Naive thymus-derived CD4-positive, alpha-beta T cell (primary cell): Measurements from ENCODE around the gene KDM3B. TPM values are rescaled to one million over a fixed set of nuclear protein-coding genes. Genes with fewer than 3 reads are reported as not detected.
A peak's percentile ranks its signal among the peaks of the same experiment; 100 is the strongest.

Source experiments
- ATAC-seq: fragments of 150-1000 bp; cut with Tn5 transposase; 2 replicates; pipeline ENCODE4 v1.10.0; 2021; ENCODE audit warnings: mild to moderate bottlenecking, moderate library complexity
- CTCF ChIA-PET: fragments of 350-600 bp; sonication (Branson Sonifier 250); formaldehyde crosslinking; loops from one replicate; lab custom pipeline; 2021; ENCODE audit warnings: antibody characterized with exemption; lab: Charles Lee
- POLR2A ChIA-PET: fragments of 350-600 bp; sonication (Branson Sonifier 250); formaldehyde crosslinking; loops from one replicate; lab custom pipeline; 2021; ENCODE audit warnings: antibody characterized with exemption, inconsistent platforms; lab: Charles Lee
- DNase-seq, 9 donors: peaks; one replicate each; pipeline versions ENCODE4 v3.0.0 to v3.0.0-alpha.2; 2020 to 2022; ENCODE audit warnings: mixed read lengths in 1 of 9
- H3K27ac ChIP-seq: one replicate; pipeline ENCODE4 v1.7.0; 2013; ENCODE audit warnings: mild to moderate bottlenecking, low read depth, low read length, moderate library complexity
- H3K27me3 ChIP-seq, 2 donors: one replicate each; pipeline ENCODE4 v1.7.0; 2013; ENCODE audit warnings: low read length in 2 of 2, mild to moderate bottlenecking in 2 of 2, moderate library complexity in 2 of 2; ENCODE audit not compliant: control insufficient read depth in 2 of 2, insufficient read depth in 2 of 2
- H3K36me3 ChIP-seq, 3 experiments: 1 replicate in 2 of 3; 2 replicates in 1 of 3; pipeline ENCODE4 v1.7.0; 2013; ENCODE audit warnings: low read length in 3 of 3, mild to moderate bottlenecking in 3 of 3, moderate library complexity in 1 of 3; ENCODE audit not compliant: insufficient read depth in 3 of 3, control insufficient read depth in 2 of 3
- H3K4me1 ChIP-seq, 2 donors: one replicate each; pipeline ENCODE4 v1.7.0; 2013; ENCODE audit warnings: low read length in 2 of 2, mild to moderate bottlenecking in 2 of 2, moderate library complexity in 1 of 2; ENCODE audit not compliant: control insufficient read depth in 2 of 2, insufficient read depth in 2 of 2
- H3K4me3 ChIP-seq: 2 replicates; pipeline ENCODE4 v1.7.0; 2013; ENCODE audit warnings: mild to moderate bottlenecking, low read length
- H3K9me3 ChIP-seq, 3 experiments: 1 replicate in 2 of 3; 2 replicates in 1 of 3; pipeline ENCODE4 v1.7.0; 2013; ENCODE audit warnings: low read length in 3 of 3; ENCODE audit not compliant: control insufficient read depth in 2 of 3
- H3K27ac Mint-ChIP-seq, 9 donors: one replicate each; pipeline ENCODE4 v1.8.0; 2020 to 2022; ENCODE audit warnings: mixed read lengths in 9 of 9, mild to moderate bottlenecking in 8 of 9, moderate library complexity in 5 of 9, inconsistent platforms in 2 of 9
- H3K27me3 Mint-ChIP-seq, 5 donors: one replicate each; pipeline ENCODE4 v1.8.0; 2021 to 2022; ENCODE audit warnings: mixed read lengths in 5 of 5, mild to moderate bottlenecking in 1 of 5
- H3K36me3 Mint-ChIP-seq, 5 donors: one replicate each; pipeline ENCODE4 v1.8.0; 2020 to 2022; ENCODE audit warnings: mixed read lengths in 5 of 5, mild to moderate bottlenecking in 3 of 5, inconsistent platforms in 1 of 5
- H3K4me1 Mint-ChIP-seq, 7 donors: one replicate each; pipeline ENCODE4 v1.8.0; 2020 to 2022; ENCODE audit warnings: mixed read lengths in 7 of 7, mild to moderate bottlenecking in 3 of 7, inconsistent platforms in 1 of 7
- H3K4me3 Mint-ChIP-seq, 10 donors: one replicate each; pipeline ENCODE4 v1.8.0; 2020 to 2022; ENCODE audit warnings: mild to moderate bottlenecking in 10 of 10, mixed read lengths in 10 of 10, moderate library complexity in 6 of 10, inconsistent platforms in 2 of 10
- H3K9me3 Mint-ChIP-seq, 11 donors: one replicate each; pipeline ENCODE4 v1.8.0; 2020 to 2022; ENCODE audit warnings: mixed read lengths in 11 of 11, mild to moderate bottlenecking in 4 of 11, inconsistent platforms in 1 of 11, moderate library complexity in 1 of 11
- intact Hi-C, 2 donors: fragments of 100-400 bp; cut with micrococcal nuclease; formaldehyde crosslinking; loops; one replicate each; pipeline ENCODE4 v1.15.1; 2023
- polyA plus RNA-seq, 2 donors: library from polyadenylated mRNA; unstranded; fragments of 300-500 nt; fragmentation: Illumina TruSeq; gene quantifications; one replicate each; pipeline ENCODE4 v1.2.3, GENCODE V29; 2021
- total RNA-seq, 6 experiments: library from RNA in 5 of 6; stranded (reverse) in 5 of 6; gene quantifications; 1 replicate in 5 of 6; 2 replicates in 1 of 6; pipeline ENCODE4 v1.2.3 and lab custom pipeline; 2021 to 2026

KDM3B gene
- total and polyA plus RNA-seq, 7 experiments from 2014 or later = 12.8 to 90.2 (median 80.5) TPM

DNA sequence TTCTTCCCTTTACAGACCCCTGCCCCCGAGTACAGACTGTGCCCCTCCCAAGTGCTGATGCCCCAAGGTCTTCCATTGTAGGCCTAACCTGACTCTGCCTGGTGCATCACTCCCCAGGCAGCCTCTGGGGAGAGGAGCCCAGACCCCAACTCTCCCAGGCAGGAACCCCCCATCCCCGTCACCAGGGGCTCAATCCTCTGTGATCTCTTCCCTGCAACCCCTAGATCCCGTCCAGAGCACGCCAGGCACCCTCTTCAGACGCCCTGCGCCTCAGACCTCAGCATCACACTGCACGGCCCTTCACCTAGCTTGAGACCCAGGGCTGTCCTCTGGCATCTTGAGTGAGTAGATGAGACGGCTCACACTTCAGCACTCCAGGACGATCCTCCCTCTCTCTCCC, 106.4 kb downstream of the KDM3B start:
- ChIA-PET POLR2A (interaction anchor here (1.0 to 2.0 kb wide), 3 partner anchors 9 to 121 kb away, joined by 3 to 5 read pairs (median 4); partner anchors contain the start of gene FAM53C), CTCF (no interaction called here)
- Histone ChIP-seq H3K36me3 (no peaks in the 10 kb centered on the region), H3K4me3 (no peak overlapping the region), H3K4me1 (peaks cover 26 to 35% of the 10 kb centered on the region in 2 donors), H3K27ac (peak overlapping the region; percentile 49), H3K27me3 (no peaks in the 10 kb centered on the region), H3K9me3 (no peaks in the 10 kb centered on the region)
- intact Hi-C loops = loop anchor here (1.0 kb wide), 1 partner anchor 9 kb away; no protein-coding TSS in a partner anchor
- no peaks in the 10 kb centered on the region for H3K27me3 Mint-ChIP-seq
- H3K27ac Mint-ChIP-seq = peak overlapping the region; percentile 90 to 99 (median 97)
- H3K36me3 Mint-ChIP-seq = peaks cover 0 to 4% (median 0%) of the 10 kb centered on the region in 5 donors
- H3K9me3 Mint-ChIP-seq = no peaks in the 10 kb centered on the region
- peak overlapping the region; percentile 56 to 88 (median 74) for H3K4me3 Mint-ChIP-seq
- no peak for DNase-seq
- peak; percentile 2 for ATAC-seq
- peaks cover 23 to 48% (median 40%) of the 10 kb centered on the region in 7 donors for H3K4me1 Mint-ChIP-seq

DNA sequence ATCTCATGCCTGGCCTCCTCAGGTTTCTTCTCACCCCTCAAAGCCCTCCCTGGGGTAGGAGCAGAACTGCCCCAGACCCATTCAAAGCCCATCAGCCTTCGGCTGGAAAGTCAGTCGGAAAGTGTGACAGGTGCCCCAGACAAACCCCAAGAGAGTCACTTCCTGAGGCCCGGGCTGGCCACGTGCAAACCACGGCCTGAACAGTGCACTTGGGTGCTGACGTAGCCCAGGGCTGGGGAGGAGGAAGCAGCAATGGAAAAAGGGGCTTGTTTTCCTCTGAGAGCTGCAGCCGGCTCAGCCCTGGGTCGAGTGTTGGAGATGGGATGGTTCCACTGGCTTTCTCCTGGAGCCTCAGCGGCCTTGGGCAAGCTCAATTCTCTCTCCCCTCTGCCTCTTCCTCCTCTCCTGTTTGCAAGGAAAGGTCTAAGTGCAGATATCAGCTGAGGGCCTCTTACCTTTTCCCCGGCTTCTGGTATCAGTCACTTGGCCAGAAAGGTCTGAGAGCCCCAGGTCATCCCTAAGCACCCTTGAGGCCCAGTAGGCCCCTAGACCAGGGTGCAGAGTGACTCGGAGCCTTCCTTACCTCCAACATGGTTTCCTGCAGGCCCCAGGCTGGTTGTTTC, 106.9 kb downstream of the KDM3B start:
- H3K27ac ChIP-seq = peak overlapping the region; percentile 49
- ChIA-PET POLR2A (interaction anchor here (0.6 to 2.0 kb wide), 4 partner anchors 10 to 121 kb away, joined by 3 to 5 read pairs (median 4); partner anchors contain the start of gene FAM53C), CTCF (no interaction called here)
- Mint-ChIP-seq H3K9me3 (no peaks in the 10 kb centered on the region), H3K27ac (peak overlapping the region; percentile 90 to 99 (median 97)), H3K27me3 (no peaks in the 10 kb centered on the region), H3K36me3 (peaks cover 0 to 4% (median 0%) of the 10 kb centered on the region in 5 donors), H3K4me1 (peaks cover 23 to 48% (median 40%) of the 10 kb centered on the region in 7 donors), H3K4me3 (peak overlapping the region; percentile 56 to 88 (median 74))
- no peaks in the 10 kb centered on the region for H3K9me3 ChIP-seq
- no peaks in the 10 kb centered on the region for H3K27me3 ChIP-seq
- intact Hi-C loops = loop anchor here (1.0 kb wide), 1 partner anchor 9 kb away; no protein-coding TSS in a partner anchor
- H3K36me3 ChIP-seq = no peaks in the 10 kb centered on the region
- peaks cover 26 to 35% of the 10 kb centered on the region in 2 donors for H3K4me1 ChIP-seq
- ATAC-seq (peak; percentile 58), DNase-seq (peak in 8 of 9 donors; percentile 57 to 93 (median 67))
- no peak overlapping the region for H3K4me3 ChIP-seq

DNA sequence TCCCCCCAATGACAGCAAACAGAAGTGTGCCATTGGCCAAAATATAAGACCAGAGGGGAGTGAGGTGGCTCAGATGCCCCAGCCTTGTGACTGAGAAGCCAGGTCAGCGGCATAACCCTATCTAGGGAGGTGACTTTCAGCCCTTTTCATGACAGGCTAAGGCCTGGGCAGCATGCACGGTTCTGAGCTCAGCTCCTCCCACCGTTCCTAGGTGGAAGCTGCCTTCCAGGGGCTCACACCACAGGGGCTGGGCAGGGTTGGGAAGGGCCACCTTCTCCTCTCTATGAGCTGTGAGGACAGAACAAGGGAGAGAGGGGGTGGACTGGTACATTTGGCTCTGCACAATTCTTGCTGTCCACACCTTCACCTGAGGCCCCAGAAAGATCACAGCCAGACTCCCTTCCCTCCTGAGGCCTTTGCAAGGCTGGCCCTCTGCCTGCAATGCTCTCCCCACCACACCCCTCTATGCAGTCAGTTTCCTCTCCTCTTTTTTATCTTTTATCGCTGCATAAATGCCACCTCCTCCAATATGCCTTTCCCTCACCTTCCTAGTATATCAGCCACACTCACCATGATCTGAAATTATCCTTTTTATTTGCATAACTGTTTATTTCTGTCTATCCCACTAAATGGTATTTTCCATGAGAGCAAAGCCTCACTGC, 107.7 kb downstream of the KDM3B start:
- Mint-ChIP-seq H3K4me3 (peak overlapping the region in 7 of 10 donors; percentile 2 to 88 (median 42)), H3K4me1 (peaks cover 23 to 48% (median 40%) of the 10 kb centered on the region in 7 donors), H3K36me3 (peaks cover 0 to 4% (median 0%) of the 10 kb centered on the region in 5 donors), H3K27me3 (no peaks in the 10 kb centered on the region), H3K27ac (peak overlapping the region; percentile 69 to 99 (median 94)), H3K9me3 (peaks cover 0 to under 1% (median 0%) of the 10 kb centered on the region in 11 donors)
- Histone ChIP-seq H3K4me1 (peaks cover 26 to 35% of the 10 kb centered on the region in 2 donors), H3K27ac (peak overlapping the region; percentile 36), H3K27me3 (no peaks in the 10 kb centered on the region), H3K36me3 (peaks cover 0 to 5% (median 0%) of the 10 kb centered on the region in 3 experiments), H3K9me3 (no peaks in the 10 kb centered on the region), H3K4me3 (no peak overlapping the region)
- intact Hi-C loops = loop anchor here (10.0 kb wide), 3 partner anchors 425 to 1655 kb away; partner anchors contain the start of genes FAM13B (in 1 of the 2), PROB1 (in 1 of the 2) and PURA (in 1 of the 2)
- CTCF ChIA-PET = interaction anchor here (2.3 kb wide), 1 partner anchor 10 kb away, joined by 14 read pairs; no protein-coding TSS in a partner anchor
- no peak for DNase-seq
- no peak for ATAC-seq
- POLR2A ChIA-PET = interaction anchor here (0.6 to 2.0 kb wide), 4 partner anchors 10 to 83 kb away, joined by 3 to 7 read pairs (median 4); partner anchors contain the start of gene ETF1

DNA sequence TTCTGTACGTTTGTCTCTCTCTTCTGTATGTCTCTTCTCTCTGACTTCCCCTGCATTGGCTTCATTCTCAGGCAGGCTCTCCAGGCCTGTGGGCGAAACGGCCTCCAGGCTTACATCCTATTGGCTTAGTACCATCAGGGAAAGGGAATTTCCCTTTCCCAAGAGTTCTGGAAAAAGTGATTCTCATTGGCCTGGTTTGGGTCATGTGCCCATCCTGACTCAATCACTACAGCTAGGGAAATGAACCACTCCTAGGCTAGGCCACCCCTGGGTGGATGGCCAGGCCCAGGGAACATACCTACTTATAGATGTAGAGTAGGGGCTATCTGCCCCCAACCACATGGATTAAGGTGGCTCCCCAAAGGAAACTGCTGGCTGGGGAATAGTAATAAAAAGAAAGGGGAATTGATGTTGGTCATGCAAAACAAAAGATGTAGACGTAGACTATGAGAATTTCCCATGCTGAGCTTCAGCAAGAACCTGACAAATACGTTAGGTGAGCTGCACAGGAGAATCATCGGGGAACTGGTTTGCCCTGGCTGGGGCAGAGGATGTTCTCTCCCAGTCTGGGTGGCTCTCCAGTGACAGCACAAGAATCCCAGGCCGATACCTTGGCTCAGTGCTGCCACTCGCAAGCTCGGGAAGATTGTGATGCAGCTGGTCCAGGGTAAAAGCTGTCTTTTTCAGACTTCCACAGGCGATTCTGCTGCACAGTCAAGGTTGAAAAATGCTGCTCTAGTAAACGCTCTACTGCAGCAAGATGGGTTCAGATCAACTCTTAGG, 109.0 kb downstream of the KDM3B start:
- Histone ChIP-seq H3K27ac (no peak overlapping the region), H3K4me3 (no peak overlapping the region), H3K9me3 (no peaks in the 10 kb centered on the region), H3K36me3 (peaks cover 0 to 6% (median 0%) of the 10 kb centered on the region in 3 experiments), H3K4me1 (peaks cover 31 to 41% of the 10 kb centered on the region in 2 donors), H3K27me3 (no peaks in the 10 kb centered on the region)
- H3K27ac Mint-ChIP-seq = peak overlapping the region; percentile 21 to 94 (median 80)
- ChIA-PET CTCF (interaction anchor here (1.6 to 2.3 kb wide), 3 partner anchors 11 to 108 kb away, joined by 5 to 14 read pairs (median 5); no protein-coding TSS in a partner anchor), POLR2A (interaction anchor here (0.6 to 2.0 kb wide), 4 partner anchors 31 to 1144 kb away, joined by 3 to 7 read pairs (median 6); partner anchors contain the start of gene ETF1)
- peaks cover 0 to 5% (median 0%) of the 10 kb centered on the region in 5 donors for H3K36me3 Mint-ChIP-seq
- ATAC-seq = no peak
- no peak for DNase-seq
- H3K27me3 Mint-ChIP-seq = peaks cover 0 to 2% (median 0%) of the 10 kb centered on the region in 5 donors
- H3K4me3 Mint-ChIP-seq = peak overlapping the region in 3 of 10 donors; percentile 9 to 19 (median 11)
- H3K4me1 Mint-ChIP-seq = peaks cover 25 to 50% (median 42%) of the 10 kb centered on the region in 7 donors
- intact Hi-C loops = loop anchor here (10.0 kb wide), 3 partner anchors 427 to 1653 kb away; partner anchors contain the start of genes FAM13B (in 1 of the 2), PROB1 (in 1 of the 2) and PURA (in 1 of the 2)
- H3K9me3 Mint-ChIP-seq = peaks cover 0 to 2% (median 0%) of the 10 kb centered on the region in 11 donors

DNA sequence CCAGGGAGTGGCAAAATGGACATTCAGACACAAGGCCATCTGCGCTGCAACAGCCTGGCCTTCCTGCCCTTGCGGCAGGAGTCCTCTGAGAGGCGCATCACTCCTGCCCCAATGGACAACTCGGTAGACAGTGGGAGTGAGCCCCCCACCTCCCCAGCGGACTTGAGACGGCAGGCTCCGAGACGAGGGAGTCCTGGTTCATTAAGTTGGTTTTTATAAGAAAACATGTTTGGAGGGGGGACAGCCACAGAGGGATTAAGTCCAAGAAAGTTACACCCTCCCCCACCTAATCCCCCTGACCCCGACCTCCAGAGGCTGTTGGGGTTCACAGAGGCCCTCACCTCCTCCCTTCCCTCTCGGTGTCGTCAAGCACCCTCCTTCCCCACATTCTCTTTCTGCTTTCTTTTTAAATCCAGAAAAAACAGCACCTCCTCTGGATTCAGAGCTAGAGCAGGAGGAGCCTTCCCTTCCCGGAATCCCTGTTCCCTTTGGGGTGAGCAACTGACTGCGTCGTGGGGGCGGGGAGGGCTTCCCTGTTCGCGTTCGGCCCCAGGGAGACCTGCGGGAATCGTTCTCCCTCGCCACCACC, 111.0 kb downstream of the KDM3B start:
- peaks cover 0 to 8% (median 0%) of the 10 kb centered on the region in 3 experiments for H3K36me3 ChIP-seq
- Mint-ChIP-seq H3K4me1 (peaks cover 39 to 55% (median 51%) of the 10 kb centered on the region in 7 donors), H3K27me3 (peaks cover 0 to 20% (median 0%) of the 10 kb centered on the region in 5 donors), H3K36me3 (peaks cover 0 to 23% (median 14%) of the 10 kb centered on the region in 5 donors), H3K9me3 (peaks cover 0 to 2% (median 0%) of the 10 kb centered on the region in 11 donors), H3K4me3 (peak overlapping the region; percentile 78 to 93 (median 89)), H3K27ac (peak overlapping the region; percentile 76 to 97 (median 91))
- ATAC-seq (no peak), DNase-seq (no peak)
- no peaks in the 10 kb centered on the region for H3K27me3 ChIP-seq
- peak overlapping the region; percentile 95 for H3K4me3 ChIP-seq
- intact Hi-C loops = loop anchor here (1.0 to 10.0 kb wide), 15 partner anchors 13 to 1651 kb away; partner anchors contain the start of genes CDC23 (in 1 of the 2), FAM13B (in 1 of the 2), HNRNPA0 (in 1 of the 2) and HSPA9 (in 1 of the 2)
- ChIA-PET POLR2A (interaction anchor here (1.1 to 2.8 kb wide), 6 partner anchors 8 to 112 kb away, joined by 3 to 16 read pairs (median 8); partner anchors contain the start of genes ETF1 and HSPA9), CTCF (interaction anchor here (0.6 to 2.0 kb wide), 6 partner anchors 9 to 40 kb away, joined by 3 to 8 read pairs (median 4); no protein-coding TSS in a partner anchor)
- peaks cover 35 to 48% of the 10 kb centered on the region in 2 donors for H3K4me1 ChIP-seq
- no peaks in the 10 kb centered on the region for H3K9me3 ChIP-seq
- H3K27ac ChIP-seq = peak overlapping the region; percentile 91
